Muscle layer of duodenum (tissue), 2 donors: ENCODE measurements around the gene DDX51.

Source experiments
- H3K27ac ChIP-seq: one replicate; pipeline ENCODE4 v1.7.0; 2013; ENCODE audit warnings: mild to moderate bottlenecking, low read length
- H3K27me3 ChIP-seq: one replicate; pipeline ENCODE4 v1.7.0; 2013; ENCODE audit warnings: low read depth, mild to moderate bottlenecking, control low read depth, low read length
- H3K36me3 ChIP-seq, 2 donors: one replicate each; pipeline ENCODE4 v1.7.0; 2013; ENCODE audit warnings: low read length in 2 of 2, control low read depth in 1 of 2, mild to moderate bottlenecking in 1 of 2; ENCODE audit not compliant: insufficient read depth in 2 of 2, control insufficient read depth in 1 of 2
- H3K4me1 ChIP-seq, 2 donors: one replicate each; pipeline ENCODE4 v1.7.0; 2013; ENCODE audit warnings: low read length in 2 of 2, mild to moderate bottlenecking in 2 of 2, control low read depth in 1 of 2, moderate library complexity in 1 of 2; ENCODE audit not compliant: insufficient read depth in 2 of 2, control insufficient read depth in 1 of 2
- H3K4me3 ChIP-seq, 2 donors: one replicate each; pipeline ENCODE4 v1.7.0; 2013; ENCODE audit warnings: low read length in 2 of 2, low read depth in 1 of 2, mild to moderate bottlenecking in 1 of 2
- H3K9me3 ChIP-seq, 2 donors: one replicate each; pipeline ENCODE4 v1.7.0; 2013; ENCODE audit warnings: low read length in 2 of 2, control low read depth in 1 of 2, mild to moderate bottlenecking in 1 of 2; ENCODE audit not compliant: control insufficient read depth in 1 of 2
- donor health status: healthy.

The DDX51 gene, protein sequence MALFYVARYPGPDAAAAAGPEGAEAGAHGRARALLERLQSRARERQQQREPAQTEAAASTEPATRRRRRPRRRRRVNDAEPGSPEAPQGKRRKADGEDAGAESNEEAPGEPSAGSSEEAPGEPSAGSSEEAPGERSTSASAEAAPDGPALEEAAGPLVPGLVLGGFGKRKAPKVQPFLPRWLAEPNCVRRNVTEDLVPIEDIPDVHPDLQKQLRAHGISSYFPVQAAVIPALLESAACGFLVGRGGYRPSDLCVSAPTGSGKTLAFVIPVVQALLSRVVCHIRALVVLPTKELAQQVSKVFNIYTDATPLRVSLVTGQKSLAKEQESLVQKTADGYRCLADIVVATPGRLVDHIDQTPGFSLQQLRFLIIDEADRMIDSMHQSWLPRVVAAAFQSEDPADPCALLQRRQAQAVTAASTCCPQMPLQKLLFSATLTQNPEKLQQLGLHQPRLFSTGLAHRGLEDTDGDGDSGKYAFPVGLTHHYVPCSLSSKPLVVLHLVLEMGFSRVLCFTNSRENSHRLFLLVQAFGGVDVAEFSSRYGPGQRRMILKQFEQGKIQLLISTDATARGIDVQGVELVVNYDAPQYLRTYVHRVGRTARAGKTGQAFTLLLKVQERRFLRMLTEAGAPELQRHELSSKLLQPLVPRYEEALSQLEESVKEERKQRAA

DNA sequence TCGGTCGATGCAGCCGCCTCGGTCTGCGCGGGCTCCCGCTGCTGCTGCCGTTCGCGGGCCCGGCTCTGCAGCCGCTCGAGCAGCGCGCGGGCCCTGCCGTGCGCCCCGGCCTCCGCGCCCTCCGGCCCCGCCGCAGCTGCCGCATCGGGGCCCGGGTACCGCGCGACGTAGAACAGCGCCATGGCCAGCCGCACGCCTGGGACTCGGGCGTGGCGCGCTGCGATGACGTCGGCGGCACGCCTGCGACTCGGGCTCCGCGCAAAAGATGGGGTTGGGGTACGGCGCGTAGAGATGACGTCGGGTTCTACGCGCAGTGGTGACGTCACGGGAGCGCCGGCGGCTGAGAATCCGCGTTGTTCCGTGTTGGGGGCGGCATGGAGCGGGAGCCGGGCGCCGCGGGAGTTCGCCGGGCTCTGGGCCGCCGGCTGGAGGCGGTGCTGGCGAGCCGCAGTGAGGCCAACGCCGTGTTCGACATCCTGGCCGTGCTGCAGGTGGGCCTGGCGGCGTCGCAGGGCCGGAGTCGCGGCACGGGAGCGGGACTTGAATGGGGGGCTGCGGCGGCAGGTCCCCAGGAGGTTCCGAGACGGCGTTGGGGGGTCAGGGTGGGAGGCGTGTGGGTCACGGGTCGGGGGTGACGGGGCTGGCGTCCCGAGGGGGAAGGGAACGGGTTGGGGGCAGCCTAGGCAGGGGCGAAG is at the start of gene DDX51, which contains the start of gene NOC4L:
TSS of gene DDX51 (minus strand) at position 205 of the 695 bp plus-strand sequence. CDS start at position 182, 23 bp downstream.
TSS of gene NOC4L (plus strand) at position 343 of the 695 bp plus-strand sequence. CDS start at position 375, 32 bp downstream.
- Histone ChIP-seq H3K27ac (peak within 1 kb of the TSS; percentile 4), H3K27me3 (no peaks in the 10 kb centered on the region), H3K36me3 (peaks cover 26 to 41% of the 10 kb centered on the region in 2 donors), H3K4me1 (peaks cover 4 to 24% of the 10 kb centered on the region in 2 donors), H3K4me3 (peak within 1 kb of the TSS; percentile 74 to 91), H3K9me3 (no peaks in the 10 kb centered on the region)

DNA sequence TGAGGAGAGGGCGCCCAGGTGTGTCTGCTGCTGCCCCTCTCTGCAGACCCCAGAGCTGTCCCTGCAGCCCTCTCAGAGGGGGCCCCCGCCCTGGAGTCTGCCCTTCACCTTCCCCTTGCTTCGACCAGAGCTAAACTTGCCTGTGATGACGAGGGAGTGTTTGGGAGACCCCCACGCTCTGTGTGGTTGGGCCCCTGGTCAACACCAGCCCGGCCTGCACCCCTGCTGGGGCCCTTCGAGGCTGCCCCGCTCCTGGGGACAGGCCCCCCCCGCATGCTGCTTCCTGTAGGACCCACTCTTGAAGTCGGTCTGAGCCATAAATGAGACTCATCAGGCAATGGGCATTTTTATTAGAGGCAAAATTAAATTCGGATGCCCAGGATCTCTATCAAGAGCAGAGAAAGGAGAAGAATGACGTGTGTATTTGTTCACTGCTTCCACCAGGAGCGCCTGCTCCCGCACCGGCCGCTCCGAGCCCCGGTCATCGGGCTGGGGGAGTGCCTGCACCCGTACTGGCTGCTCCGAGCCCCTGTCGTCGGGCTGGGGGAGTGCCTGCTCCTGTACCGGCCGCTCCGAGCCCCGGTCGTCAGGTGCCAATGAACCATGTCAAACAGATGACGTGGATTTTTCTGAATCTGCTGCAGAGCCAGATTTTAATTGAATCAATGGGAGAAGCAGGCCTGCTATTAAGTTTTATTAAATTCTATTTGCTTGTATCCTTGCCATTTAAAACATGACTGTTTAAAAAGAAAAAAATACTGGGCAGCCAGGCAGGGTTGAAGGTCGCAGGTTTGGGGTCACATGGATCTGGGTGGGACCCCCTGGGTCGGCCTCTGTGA is 47.8 kb upstream of the DDX51 start:
- Histone ChIP-seq H3K27me3 (no peaks in the 10 kb centered on the region), H3K4me1 (peaks cover 0 to 21% of the 10 kb centered on the region in 2 donors), H3K36me3 (peaks cover 0 to 5% of the 10 kb centered on the region in 2 donors), H3K27ac (no peak overlapping the region), H3K4me3 (no peak overlapping the region), H3K9me3 (peaks cover 5 to 15% of the 10 kb centered on the region in 2 donors)

GRCh38 chr12:132190834-132191500 is 46.8 kb upstream of the DDX51 start:
- no peak overlapping the region for H3K4me3 ChIP-seq
- H3K36me3 ChIP-seq = peaks cover 0 to 5% of the 10 kb centered on the region in 2 donors
- no peak overlapping the region for H3K27ac ChIP-seq
- peaks cover 0 to 21% of the 10 kb centered on the region in 2 donors for H3K4me1 ChIP-seq
- H3K9me3 ChIP-seq = peaks cover 5 to 16% of the 10 kb centered on the region in 2 donors
- no peaks in the 10 kb centered on the region for H3K27me3 ChIP-seq

GRCh38 chr12:132190012-132190755 is 46.1 kb upstream of the DDX51 start:
- Histone ChIP-seq H3K27me3 (no peaks in the 10 kb centered on the region), H3K9me3 (peaks cover 5 to 20% of the 10 kb centered on the region in 2 donors), H3K4me1 (peaks cover 0 to 21% of the 10 kb centered on the region in 2 donors), H3K4me3 (peak overlapping the region; percentile 55 to 65), H3K27ac (no peak overlapping the region), H3K36me3 (peaks cover 0 to 5% of the 10 kb centered on the region in 2 donors)

GRCh38 chr12:132189378-132190011 is 45.4 kb upstream of the DDX51 start:
- Histone ChIP-seq H3K4me3 (peak overlapping the region; percentile 55 to 65), H3K27ac (no peak overlapping the region), H3K4me1 (peaks cover 0 to 21% of the 10 kb centered on the region in 2 donors), H3K36me3 (peaks cover 0 to 4% of the 10 kb centered on the region in 2 donors), H3K27me3 (no peaks in the 10 kb centered on the region), H3K9me3 (peaks cover 5 to 21% of the 10 kb centered on the region in 2 donors)

GRCh38 chr12:132188916-132189325 is 44.8 kb upstream of the DDX51 start:
- Histone ChIP-seq H3K27me3 (no peaks in the 10 kb centered on the region), H3K9me3 (peaks cover 4 to 15% of the 10 kb centered on the region in 2 donors), H3K36me3 (no peaks in the 10 kb centered on the region), H3K4me3 (peak overlapping the region; percentile 55 to 65), H3K4me1 (peaks cover 0 to 21% of the 10 kb centered on the region in 2 donors), H3K27ac (no peak overlapping the region)

- H3K4me1 ChIP-seq = peaks cover 0 to 21% of the 10 kb centered on the region in 2 donors
- peak overlapping the region in 1 of 2 donors; percentile 65 for H3K4me3 ChIP-seq
- peaks cover 0 to 11% of the 10 kb centered on the region in 2 donors for H3K9me3 ChIP-seq
- H3K27ac ChIP-seq = no peak overlapping the region
- no peaks in the 10 kb centered on the region for H3K27me3 ChIP-seq
- no peaks in the 10 kb centered on the region for H3K36me3 ChIP-seq
Measured at GRCh38 chr12:132188451-132188901, 44.4 kb upstream of the DDX51 start.

DNA sequence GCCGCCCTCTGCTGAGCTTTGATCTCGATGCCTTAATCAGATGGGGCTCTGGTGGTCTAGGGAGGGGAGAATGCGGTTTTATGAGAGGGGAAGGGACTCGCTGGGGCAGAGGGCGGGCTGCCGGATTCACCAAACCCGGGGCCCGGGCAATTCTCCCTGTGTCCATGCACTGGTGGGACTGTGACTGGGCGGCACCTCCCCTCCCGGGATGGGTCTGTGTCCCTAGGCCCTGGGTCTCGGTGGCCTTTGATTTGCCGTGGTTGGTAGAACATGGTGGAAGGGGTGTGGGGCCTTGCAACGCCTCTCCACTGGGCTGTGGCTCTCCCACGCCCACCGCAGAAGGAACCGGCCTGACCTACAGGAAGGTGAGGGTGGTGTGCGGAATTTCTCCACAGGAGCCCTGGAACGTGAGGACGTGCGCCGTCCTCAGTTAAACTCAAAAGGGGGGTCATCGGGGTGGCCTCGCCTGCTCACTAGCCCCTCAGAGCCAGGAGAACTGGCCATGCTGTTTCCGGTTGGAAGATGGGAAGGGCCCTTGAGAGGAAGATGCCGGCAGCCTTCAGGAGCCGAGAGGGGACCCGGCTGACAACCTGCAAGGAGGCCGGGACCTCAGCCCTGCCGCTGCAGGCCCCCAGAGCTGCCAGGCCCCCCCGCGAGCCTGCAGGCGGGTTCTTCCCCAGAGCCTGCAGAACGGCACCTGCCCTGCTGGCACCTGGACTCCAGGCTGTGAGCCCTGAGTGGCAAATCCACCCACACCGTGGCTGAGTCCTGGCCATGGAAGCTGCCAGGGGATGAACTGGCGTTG is 43.7 kb upstream of the DDX51 start:
- H3K27ac ChIP-seq = no peak overlapping the region
- H3K4me1 ChIP-seq = peaks cover 0 to 21% of the 10 kb centered on the region in 2 donors
- no peaks in the 10 kb centered on the region for H3K27me3 ChIP-seq
- H3K4me3 ChIP-seq = no peak overlapping the region
- peaks cover 0 to 9% of the 10 kb centered on the region in 2 donors for H3K9me3 ChIP-seq
- H3K36me3 ChIP-seq = no peaks in the 10 kb centered on the region
